ENCODE data around the gene ADAMTS17.

The ADAMTS17 gene

DNA sequence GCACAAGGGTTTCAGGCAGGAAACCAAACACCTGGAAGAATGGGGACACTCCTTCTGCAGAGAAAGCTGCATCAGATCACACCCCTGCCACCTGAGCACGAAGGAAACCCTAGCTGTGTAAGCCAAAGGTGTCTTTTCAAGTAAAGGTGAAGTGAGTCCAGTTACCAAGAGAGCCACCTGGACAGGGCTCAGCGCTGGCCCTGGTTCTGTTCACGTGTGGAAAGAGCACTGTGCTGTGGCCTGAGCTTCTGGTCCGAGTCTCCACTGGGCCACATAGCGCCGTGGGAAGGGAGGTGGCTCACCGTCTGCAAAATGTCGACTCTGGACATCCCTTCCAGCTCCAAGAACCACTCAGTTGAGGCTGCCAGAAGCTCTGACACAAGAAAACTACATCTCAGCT is 151.1 kb downstream of the ADAMTS17 start:
- H3K36me3 ChIP-seq (ENCODE audit: control insufficient read depth in 1 of 2, insufficient read depth in 2 of 2, low read length in 2 of 2) = no peaks in the 10 kb centered on the region
- no peak overlapping the region for H3K14ac ChIP-seq (ENCODE audit: low read length)
- no peak overlapping the region for H3K9ac ChIP-seq (ENCODE audit: low read length)
- H3K4me3 ChIP-seq (ENCODE audit: low read depth, low read length) = no peak overlapping the region
- peaks cover 6 to 13% of the 10 kb centered on the region in 2 experiments for H3K4me1 ChIP-seq (ENCODE audit: control insufficient read depth in 1 of 2, insufficient read depth in 2 of 2, low read length in 2 of 2)
- H3K9me3 ChIP-seq (ENCODE audit: insufficient read depth, low read depth, low read length) = peaks cover 4% of the 10 kb centered on the region
- no peaks in the 10 kb centered on the region for H3K79me2 ChIP-seq (ENCODE audit: control insufficient read depth, insufficient read depth, low read length, poor library complexity)
- H2AFZ ChIP-seq (ENCODE audit: insufficient read depth, low read length, poor library complexity) = no peak overlapping the region
- no peak overlapping the region for H4K8ac ChIP-seq (ENCODE audit: low read depth, low read length)
- no peak overlapping the region for H3K4me2 ChIP-seq (ENCODE audit: low read length)
- no peak overlapping the region for H3K4ac ChIP-seq (ENCODE audit: low read depth, low read length)
- H4K91ac ChIP-seq (ENCODE audit: low read depth, low read length) = no peak overlapping the region
- no peak overlapping the region for H4K12ac ChIP-seq (ENCODE audit: low read depth, low read length)
- H2BK12ac ChIP-seq (ENCODE audit: low read length) = no peak overlapping the region
- H3K23ac ChIP-seq (ENCODE audit: low read length) = no peak overlapping the region
- DNase-seq = no peak
- no peak overlapping the region for H3K27ac ChIP-seq (ENCODE audit: low read depth, low read length)
- no peak overlapping the region for H3K18ac ChIP-seq (ENCODE audit: low read length)
- no peaks in the 10 kb centered on the region for H3K27me3 ChIP-seq (ENCODE audit: insufficient read depth, low read length)
- H3K79me1 ChIP-seq (ENCODE audit: low read length) = no peaks in the 10 kb centered on the region
- no peak overlapping the region for H2BK5ac ChIP-seq (ENCODE audit: low read depth, low read length, poor library complexity)
- H2BK120ac ChIP-seq (ENCODE audit: insufficient read depth, low read length, poor library complexity) = no peak overlapping the region
- no peak overlapping the region for H2AK5ac ChIP-seq (ENCODE audit: low read length)
- no CpG with 5 or more reads among the region's 8 CpGs for WGBS (ENCODE audit: extremely low coverage, insufficient coverage, insufficient read length)

GRCh38 chr15:100189849-100190248 is 151.9 kb downstream of the ADAMTS17 start:
- Histone ChIP-seq H2BK120ac (ENCODE audit: insufficient read depth, low read length, poor library complexity) (no peak overlapping the region), H4K12ac (ENCODE audit: low read depth, low read length) (no peak overlapping the region), H4K8ac (ENCODE audit: low read depth, low read length) (no peak overlapping the region), H2AK5ac (ENCODE audit: low read length) (no peak overlapping the region), H3K4me1 (ENCODE audit: control insufficient read depth in 1 of 2, insufficient read depth in 2 of 2, low read length in 2 of 2) (peaks cover 6 to 13% of the 10 kb centered on the region in 2 experiments), H3K4me2 (ENCODE audit: low read length) (no peak overlapping the region), H3K4me3 (ENCODE audit: low read depth, low read length) (no peak overlapping the region), H3K79me1 (ENCODE audit: low read length) (no peaks in the 10 kb centered on the region), H3K18ac (ENCODE audit: low read length) (no peak overlapping the region), H3K79me2 (ENCODE audit: control insufficient read depth, insufficient read depth, low read length, poor library complexity) (no peaks in the 10 kb centered on the region), H3K27me3 (ENCODE audit: insufficient read depth, low read length) (no peaks in the 10 kb centered on the region), H3K36me3 (ENCODE audit: control insufficient read depth in 1 of 2, insufficient read depth in 2 of 2, low read length in 2 of 2) (no peaks in the 10 kb centered on the region), H3K23ac (ENCODE audit: low read length) (no peak overlapping the region), H3K4ac (ENCODE audit: low read depth, low read length) (no peak overlapping the region), H2BK5ac (ENCODE audit: low read depth, low read length, poor library complexity) (no peak overlapping the region), H3K14ac (ENCODE audit: low read length) (no peak overlapping the region), H3K9me3 (ENCODE audit: insufficient read depth, low read depth, low read length) (peaks cover 4% of the 10 kb centered on the region), H4K91ac (ENCODE audit: low read depth, low read length) (no peak overlapping the region), H2AFZ (ENCODE audit: insufficient read depth, low read length, poor library complexity) (no peak overlapping the region), H3K27ac (ENCODE audit: low read depth, low read length) (no peak overlapping the region), H3K9ac (ENCODE audit: low read length) (no peak overlapping the region), H2BK12ac (ENCODE audit: low read length) (no peak overlapping the region)
- peak in 1 of 2 donors; percentile 5 for DNase-seq
- no CpG with 5 or more reads among the region's 4 CpGs for WGBS (ENCODE audit: extremely low coverage, insufficient coverage, insufficient read length)

GRCh38 chr15:100189319-100189718 is 152.5 kb downstream of the ADAMTS17 start:
- H3K9me3 ChIP-seq (ENCODE audit: insufficient read depth, low read depth, low read length) = peaks cover 4% of the 10 kb centered on the region

GRCh38 chr15:100187677-100188076 is 154.1 kb downstream of the ADAMTS17 start:
- no peaks in the 10 kb centered on the region for H3K27me3 ChIP-seq (ENCODE audit: insufficient read depth, low read length)
- H3K9ac ChIP-seq (ENCODE audit: low read length) = no peak overlapping the region
- no peak overlapping the region for H3K4me3 ChIP-seq (ENCODE audit: low read depth, low read length)
- no peaks in the 10 kb centered on the region for H3K79me1 ChIP-seq (ENCODE audit: low read length)
- no peak overlapping the region for H2BK12ac ChIP-seq (ENCODE audit: low read length)
- H2BK120ac ChIP-seq (ENCODE audit: insufficient read depth, low read length, poor library complexity) = no peak overlapping the region
- H2AK5ac ChIP-seq (ENCODE audit: low read length) = no peak overlapping the region
- H3K36me3 ChIP-seq (ENCODE audit: control insufficient read depth in 1 of 2, insufficient read depth in 2 of 2, low read length in 2 of 2) = no peaks in the 10 kb centered on the region
- no peak overlapping the region for H4K91ac ChIP-seq (ENCODE audit: low read depth, low read length)
- no peak overlapping the region for H4K12ac ChIP-seq (ENCODE audit: low read depth, low read length)
- peaks cover 6 to 12% of the 10 kb centered on the region in 2 experiments for H3K4me1 ChIP-seq (ENCODE audit: control insufficient read depth in 1 of 2, insufficient read depth in 2 of 2, low read length in 2 of 2)
- H3K79me2 ChIP-seq (ENCODE audit: control insufficient read depth, insufficient read depth, low read length, poor library complexity) = no peaks in the 10 kb centered on the region
- H3K18ac ChIP-seq (ENCODE audit: low read length) = no peak overlapping the region
- H2BK5ac ChIP-seq (ENCODE audit: low read depth, low read length, poor library complexity) = no peak overlapping the region
- H3K23ac ChIP-seq (ENCODE audit: low read length) = no peak overlapping the region
- no peaks in the 10 kb centered on the region for H3K9me3 ChIP-seq (ENCODE audit: insufficient read depth, low read depth, low read length)
- no peak overlapping the region for H4K8ac ChIP-seq (ENCODE audit: low read depth, low read length)
- H3K14ac ChIP-seq (ENCODE audit: low read length) = no peak overlapping the region
- no peak for DNase-seq
- WGBS (ENCODE audit: extremely low coverage, insufficient coverage, insufficient read length) = no CpG with 5 or more reads among the region's 8 CpGs
- no peak overlapping the region for H3K27ac ChIP-seq (ENCODE audit: low read depth, low read length)
- H3K4ac ChIP-seq (ENCODE audit: low read depth, low read length) = no peak overlapping the region
- no peak overlapping the region for H2AFZ ChIP-seq (ENCODE audit: insufficient read depth, low read length, poor library complexity)
- no peak overlapping the region for H3K4me2 ChIP-seq (ENCODE audit: low read length)

More at GRCh38 chr15:100189319-100189718, 152.5 kb downstream of the ADAMTS17 start:
- no peak overlapping the region for H3K23ac ChIP-seq (ENCODE audit: low read length)
- H3K4me1 ChIP-seq (ENCODE audit: control insufficient read depth in 1 of 2, insufficient read depth in 2 of 2, low read length in 2 of 2) = peaks cover 6 to 13% of the 10 kb centered on the region in 2 experiments
- no peak overlapping the region for H3K4me3 ChIP-seq (ENCODE audit: low read depth, low read length)
- H2BK120ac ChIP-seq (ENCODE audit: insufficient read depth, low read length, poor library complexity) = no peak overlapping the region
- H3K79me2 ChIP-seq (ENCODE audit: control insufficient read depth, insufficient read depth, low read length, poor library complexity) = no peaks in the 10 kb centered on the region
- no peak overlapping the region for H2BK12ac ChIP-seq (ENCODE audit: low read length)
- H2AFZ ChIP-seq (ENCODE audit: insufficient read depth, low read length, poor library complexity) = no peak overlapping the region
- no peak overlapping the region for H4K8ac ChIP-seq (ENCODE audit: low read depth, low read length)
- no peak for DNase-seq
- H3K27ac ChIP-seq (ENCODE audit: low read depth, low read length) = no peak overlapping the region
- H4K91ac ChIP-seq (ENCODE audit: low read depth, low read length) = no peak overlapping the region
- no peak overlapping the region for H4K12ac ChIP-seq (ENCODE audit: low read depth, low read length)
- H2BK5ac ChIP-seq (ENCODE audit: low read depth, low read length, poor library complexity) = no peak overlapping the region
- no peak overlapping the region for H3K9ac ChIP-seq (ENCODE audit: low read length)
- H3K18ac ChIP-seq (ENCODE audit: low read length) = no peak overlapping the region
- WGBS (ENCODE audit: extremely low coverage, insufficient coverage, insufficient read length) = no CpG with 5 or more reads among the region's 6 CpGs
- no peak overlapping the region for H3K4ac ChIP-seq (ENCODE audit: low read depth, low read length)
- H3K79me1 ChIP-seq (ENCODE audit: low read length) = no peaks in the 10 kb centered on the region
- no peak overlapping the region for H3K4me2 ChIP-seq (ENCODE audit: low read length)
- no peaks in the 10 kb centered on the region for H3K36me3 ChIP-seq (ENCODE audit: control insufficient read depth in 1 of 2, insufficient read depth in 2 of 2, low read length in 2 of 2)
- H2AK5ac ChIP-seq (ENCODE audit: low read length) = no peak overlapping the region
- H3K14ac ChIP-seq (ENCODE audit: low read length) = no peak overlapping the region
- H3K27me3 ChIP-seq (ENCODE audit: insufficient read depth, low read length) = no peaks in the 10 kb centered on the region
